Right lobe of liver (tissue), 4 donors: Measurements from ENCODE around the gene STARD6.

Experiments
- POLR2A ChIP-seq: fragments of 450-650 bp; IDR thresholded peaks from one replicate; pipeline ENCODE4 v1.6.1; 2017; ENCODE audit warnings: antibody characterized with exemption, mild to moderate bottlenecking
- TF ChIP-seq, protein P1 (sequence below), 4 donors: fragments of 200-600 bp in 3 of 4; fragments of 450-650 bp in 1 of 4; IDR thresholded peaks; one replicate each; pipeline versions ENCODE4 v1.5.1 to v1.8.0; 2016 to 2022; ENCODE audit warnings: antibody characterized with exemption in 4 of 4, mild to moderate bottlenecking in 2 of 4
- donor health status: DM: no; HTN: no; CAD: no.
- donor health status: DM: no; HTN: no; CAD: no.
- donor health status: DM: no; HTN: yes; CAD: no.

DNA sequence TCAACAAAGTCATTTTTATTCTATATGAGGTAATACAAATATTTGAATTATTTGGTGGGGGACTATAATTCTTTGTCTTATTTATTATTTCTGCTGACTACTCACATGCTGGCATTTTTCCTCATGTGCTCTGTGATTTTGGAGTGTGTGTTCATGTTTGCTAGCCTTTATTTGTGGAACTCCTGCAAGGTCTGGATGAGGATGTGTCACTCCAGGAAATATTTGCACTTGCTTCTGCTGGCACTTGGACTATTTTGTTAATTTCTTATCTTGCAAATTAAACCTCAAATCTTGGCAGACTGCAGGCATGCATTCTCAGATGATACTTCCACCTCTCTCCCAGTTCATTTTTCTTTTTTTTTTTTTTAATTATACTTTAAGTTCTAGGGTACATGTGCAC, 54.2 kb downstream of the STARD6 start:
- TF ChIP-seq, protein P1, sequence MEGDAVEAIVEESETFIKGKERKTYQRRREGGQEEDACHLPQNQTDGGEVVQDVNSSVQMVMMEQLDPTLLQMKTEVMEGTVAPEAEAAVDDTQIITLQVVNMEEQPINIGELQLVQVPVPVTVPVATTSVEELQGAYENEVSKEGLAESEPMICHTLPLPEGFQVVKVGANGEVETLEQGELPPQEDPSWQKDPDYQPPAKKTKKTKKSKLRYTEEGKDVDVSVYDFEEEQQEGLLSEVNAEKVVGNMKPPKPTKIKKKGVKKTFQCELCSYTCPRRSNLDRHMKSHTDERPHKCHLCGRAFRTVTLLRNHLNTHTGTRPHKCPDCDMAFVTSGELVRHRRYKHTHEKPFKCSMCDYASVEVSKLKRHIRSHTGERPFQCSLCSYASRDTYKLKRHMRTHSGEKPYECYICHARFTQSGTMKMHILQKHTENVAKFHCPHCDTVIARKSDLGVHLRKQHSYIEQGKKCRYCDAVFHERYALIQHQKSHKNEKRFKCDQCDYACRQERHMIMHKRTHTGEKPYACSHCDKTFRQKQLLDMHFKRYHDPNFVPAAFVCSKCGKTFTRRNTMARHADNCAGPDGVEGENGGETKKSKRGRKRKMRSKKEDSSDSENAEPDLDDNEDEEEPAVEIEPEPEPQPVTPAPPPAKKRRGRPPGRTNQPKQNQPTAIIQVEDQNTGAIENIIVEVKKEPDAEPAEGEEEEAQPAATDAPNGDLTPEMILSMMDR (IDR thresholded peaks at IDR 0.05) = no peak
- no peak for TF ChIP-seq POLR2A
